GM19240 (cell line): ENCODE data around the gene KANK3.
"Not testable (repeated sequence)": the region's sequence is repeated elsewhere in the genome, so short reads cannot be mapped to it uniquely, and the experiment has no call there.

Source experiments
- DNase-seq: peaks from one replicate; pipeline ENCODE4 v3.0.0; 2011; ENCODE audit warnings: low spot score; ENCODE audit not compliant: insufficient read length

Gene KANK3

GRCh38 chr19:8371011-8371804 lies 28.1 kb upstream of the KANK3 start:
- no peak for DNase-seq

- no peak for DNase-seq
Measured at GRCh38 chr19:8370176-8371010, 27.3 kb upstream of the KANK3 start.

- no peak for DNase-seq
Measured at GRCh38 chr19:8367327-8368001, 24.4 kb upstream of the KANK3 start.

GRCh38 chr19:8366961-8367326 lies 23.9 kb upstream of the KANK3 start:
- no peak for DNase-seq

- DNase-seq, result no peak
Measured at GRCh38 chr19:8366121-8366581, 23.1 kb upstream of the KANK3 start.

- no peak for DNase-seq
Measured at GRCh38 chr19:8363803-8364771, 21.0 kb upstream of the KANK3 start, which contains the start of gene ANGPTL4. ANGPTL4 (plus strand) TSS chr19:8364155; CDS start chr19:8364322, 167 bp downstream.

GRCh38 chr19:8361921-8362793 lies 19.1 kb upstream of the KANK3 start:
- DNase-seq, result no peak

- no peak for DNase-seq
Measured at GRCh38 chr19:8360196-8360595, 17.1 kb upstream of the KANK3 start.

GRCh38 chr19:8358948-8359347 lies 15.9 kb upstream of the KANK3 start:
- no peak for DNase-seq

- DNase-seq, result no peak
Measured at GRCh38 chr19:8357007-8357521, 14.0 kb upstream of the KANK3 start.

GRCh38 chr19:8355631-8356402 lies 12.8 kb upstream of the KANK3 start:
- no peak for DNase-seq

GRCh38 chr19:8352845-8353244 lies 9.8 kb upstream of the KANK3 start:
- DNase-seq, result not testable (repeated sequence)

- no peak for DNase-seq
Measured at GRCh38 chr19:8352134-8352827, 9.2 kb upstream of the KANK3 start.

GRCh38 chr19:8349629-8350372 lies 6.7 kb upstream of the KANK3 start:
- DNase-seq, result not testable (repeated sequence)

GRCh38 chr19:8343483-8343844 lies 402 bp upstream of the KANK3 start:
- no peak for DNase-seq

GRCh38 chr19:8342316-8342683 lies 762 bp downstream of the KANK3 start:
- DNase-seq, result no peak

- DNase-seq, result not testable (repeated sequence)
Measured at GRCh38 chr19:8341504-8341903, 1.6 kb downstream of the KANK3 start.
